CD4-positive, alpha-beta memory T cell (primary cell): ENCODE data around the gene GOLGA8A. TPM values are rescaled to one million over a fixed set of nuclear protein-coding genes. Genes with fewer than 3 reads are reported as not detected.

ENCODE experiments used
- CTCF ChIA-PET: fragments of 350-600 bp; sonication (Branson Sonifier 250); formaldehyde crosslinking; loops from one replicate; lab custom pipeline; 2021; ENCODE audit warnings: inconsistent platforms; ENCODE audit not compliant: partially characterized antibody; lab: Charles Lee
- POLR2A ChIA-PET: fragments of 350-600 bp; sonication (Branson Sonifier 250); formaldehyde crosslinking; loops from one replicate; lab custom pipeline; 2021; ENCODE audit not compliant: partially characterized antibody; lab: Charles Lee
- DNase-seq, 5 donors: peaks; one replicate each; pipeline versions ENCODE4 v3.0.0 to v3.0.0-alpha.2; 2020 to 2022; ENCODE audit warnings: mixed read lengths in 1 of 5
- H3K27ac ChIP-seq: one replicate; pipeline ENCODE4 v1.7.0; 2013; ENCODE audit warnings: low read depth, low read length
- H3K27me3 ChIP-seq: 2 replicates; pipeline ENCODE4 v1.7.0; 2013; ENCODE audit warnings: mild to moderate bottlenecking, low read length, moderate library complexity; ENCODE audit not compliant: insufficient read depth
- H3K36me3 ChIP-seq: 2 replicates; pipeline ENCODE4 v1.7.0; 2013; ENCODE audit warnings: mild to moderate bottlenecking, low read length, moderate library complexity; ENCODE audit not compliant: insufficient read depth
- H3K4me1 ChIP-seq: 2 replicates; pipeline ENCODE4 v1.7.0; 2013; ENCODE audit warnings: mild to moderate bottlenecking, low read length, moderate library complexity; ENCODE audit not compliant: insufficient read depth
- H3K4me3 ChIP-seq, 2 donors: one replicate each; pipeline ENCODE4 v1.7.0; 2013; ENCODE audit warnings: low read length in 2 of 2, mild to moderate bottlenecking in 1 of 2
- H3K9me3 ChIP-seq, 2 donors: one replicate each; pipeline ENCODE4 v1.7.0; 2013; ENCODE audit warnings: low read length in 2 of 2, control low read depth in 1 of 2; ENCODE audit not compliant: control insufficient read depth in 1 of 2
- H3K27ac Mint-ChIP-seq, 7 donors: one replicate each; pipeline ENCODE4 v1.8.0; 2020 to 2021; ENCODE audit warnings: mixed read lengths in 7 of 7, mild to moderate bottlenecking in 6 of 7, inconsistent platforms in 3 of 7, moderate library complexity in 3 of 7
- H3K27me3 Mint-ChIP-seq, 2 donors: one replicate each; pipeline ENCODE4 v1.8.0; 2020 to 2021; ENCODE audit warnings: mixed read lengths in 2 of 2
- H3K36me3 Mint-ChIP-seq, 2 donors: one replicate each; pipeline ENCODE4 v1.8.0; 2020 to 2021; ENCODE audit warnings: mixed read lengths in 2 of 2, inconsistent platforms in 1 of 2, mild to moderate bottlenecking in 1 of 2
- H3K4me1 Mint-ChIP-seq, 4 donors: one replicate each; pipeline ENCODE4 v1.8.0; 2020 to 2021; ENCODE audit warnings: mixed read lengths in 4 of 4, mild to moderate bottlenecking in 1 of 4
- H3K4me3 Mint-ChIP-seq, 8 donors: one replicate each; pipeline ENCODE4 v1.8.0; 2020 to 2021; ENCODE audit warnings: mixed read lengths in 8 of 8, mild to moderate bottlenecking in 7 of 8, moderate library complexity in 6 of 8, inconsistent platforms in 3 of 8
- H3K9me3 Mint-ChIP-seq, 8 donors: one replicate each; pipeline ENCODE4 v1.8.0; 2020 to 2021; ENCODE audit warnings: mixed read lengths in 8 of 8, mild to moderate bottlenecking in 5 of 8, inconsistent platforms in 3 of 8, moderate library complexity in 1 of 8
- intact Hi-C: fragments of 100-400 bp; cut with micrococcal nuclease; formaldehyde crosslinking; loops from one replicate; pipeline ENCODE4 v1.15.1; 2023
- polyA plus RNA-seq, 2 donors: library from polyadenylated mRNA; unstranded; fragments of 300-500 nt; fragmentation: Illumina TruSeq; gene quantifications; one replicate each; pipeline ENCODE4 v1.2.3, GENCODE V29; 2021
- total RNA-seq, 2 experiments: library from RNA; stranded (reverse); gene quantifications; one replicate each; pipeline ENCODE4 v1.2.3, GENCODE V29; 2021

Gene GOLGA8A, protein sequence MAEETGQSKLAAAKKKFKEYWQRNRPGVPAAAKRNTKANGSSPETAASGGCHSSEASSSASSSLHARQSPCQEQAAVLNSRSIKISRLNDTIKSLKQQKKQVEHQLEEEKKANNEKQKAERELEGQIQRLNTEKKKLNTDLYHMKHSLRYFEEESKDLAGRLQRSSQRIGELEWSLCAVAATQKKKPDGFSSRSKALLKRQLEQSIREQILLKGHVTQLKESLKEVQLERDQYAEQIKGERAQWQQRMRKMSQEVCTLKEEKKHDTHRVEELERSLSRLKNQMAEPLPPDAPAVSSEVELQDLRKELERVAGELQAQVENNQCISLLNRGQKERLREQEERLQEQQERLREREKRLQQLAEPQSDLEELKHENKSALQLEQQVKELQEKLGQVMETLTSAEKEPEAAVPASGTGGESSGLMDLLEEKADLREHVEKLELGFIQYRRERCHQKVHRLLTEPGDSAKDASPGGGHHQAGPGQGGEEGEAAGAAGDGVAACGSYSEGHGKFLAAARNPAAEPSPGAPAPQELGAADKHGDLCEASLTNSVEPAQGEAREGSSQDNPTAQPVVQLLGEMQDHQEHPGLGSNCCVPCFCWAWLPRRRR
- total RNA-seq (100 to 1,000 TPM; 188 to 193 TPM), polyA plus RNA-seq (1 to 10 TPM; 1.9 to 7.5 TPM)

GRCh38 chr15:34437687-34438086 is at the start of gene GOLGA8A:
Gene GOLGA8A, minus strand, starts transcription at chr15:34437808. Its CDS starts 48,117 bp downstream, at chr15:34389691.
- POLR2A ChIA-PET, result interaction anchor here (1.6 kb wide), 1 partner anchor 70 kb away, joined by 3 read pairs; no protein-coding TSS in a partner anchor
- Mint-ChIP-seq H3K36me3 (peaks cover 2 to 6% of the 10 kb centered on the region in 2 donors), H3K27ac (peak within 1 kb of the TSS in 6 of 7 donors; percentile 92 to 97 (median 95)), H3K4me3 (peak within 1 kb of the TSS in 7 of 8 donors; percentile 91 to 97 (median 94)), H3K4me1 (peaks cover 0 to 25% (median 7%) of the 10 kb centered on the region in 4 donors), H3K27me3 (peaks cover 0 to 1% of the 10 kb centered on the region in 2 donors), H3K9me3 (peaks cover 0 to 3% (median 0%) of the 10 kb centered on the region in 8 donors)
- Histone ChIP-seq H3K27ac (peak within 1 kb of the TSS; percentile 35), H3K27me3 (no peaks in the 10 kb centered on the region), H3K4me1 (peaks cover 16% of the 10 kb centered on the region), H3K36me3 (no peaks in the 10 kb centered on the region), H3K9me3 (no peaks in the 10 kb centered on the region), H3K4me3 (peak within 1 kb of the TSS; percentile 23 to 68)
- CTCF ChIA-PET, result interaction anchor here (1.4 kb wide), 1 partner anchor 71 kb away, joined by 4 read pairs; the partner anchor contains the start of gene LPCAT4
- peak in 4 of 5 donors; percentile 72 to 88 (median 84) for DNase-seq
- intact Hi-C loops, result loop anchor here (10.0 kb wide), 1 partner anchor 193 kb away; no protein-coding TSS in a partner anchor

DNA sequence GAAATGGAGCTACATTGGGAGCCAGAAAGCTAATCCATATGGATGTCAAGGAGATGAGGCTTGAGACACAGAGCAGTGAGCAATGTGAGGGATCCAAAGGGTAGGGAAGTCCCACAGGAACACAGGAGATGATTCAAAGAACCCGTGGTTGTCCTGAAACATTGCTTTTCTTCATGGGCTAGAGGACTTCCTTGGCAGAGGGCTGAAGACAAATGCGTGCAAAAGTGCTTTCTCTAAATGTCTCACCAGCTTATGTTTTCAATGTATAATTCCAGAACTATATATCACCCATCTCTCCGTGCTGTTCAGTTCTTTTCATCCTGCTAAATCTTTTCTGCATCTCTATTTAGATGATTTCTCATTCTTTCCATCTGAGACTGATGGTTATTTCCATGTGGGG is 46.0 kb upstream of the GOLGA8A start:
- no peaks in the 10 kb centered on the region for H3K36me3 ChIP-seq
- CTCF ChIA-PET, result no interaction called here
- peaks cover 10 to 18% of the 10 kb centered on the region in 2 donors for H3K27me3 Mint-ChIP-seq

GRCh38 chr15:34481370-34481769 is 43.8 kb upstream of the GOLGA8A start:
- ChIA-PET POLR2A (no interaction called here), CTCF (no interaction called here)
- H3K4me1 Mint-ChIP-seq, result no peaks in the 10 kb centered on the region

More for the DNA sequence above, 46.0 kb upstream of the GOLGA8A start:
- peaks cover 0 to 12% (median 0%) of the 10 kb centered on the region in 8 donors for H3K9me3 Mint-ChIP-seq
- H3K36me3 Mint-ChIP-seq, result no peaks in the 10 kb centered on the region
- Histone ChIP-seq H3K4me3 (no peak overlapping the region), H3K9me3 (no peaks in the 10 kb centered on the region), H3K27me3 (peaks cover 6% of the 10 kb centered on the region), H3K27ac (no peak overlapping the region), H3K4me1 (no peaks in the 10 kb centered on the region)
- intact Hi-C loops, result no loop called here
- no peaks in the 10 kb centered on the region for H3K4me1 Mint-ChIP-seq
- no peak overlapping the region for H3K27ac Mint-ChIP-seq
- H3K4me3 Mint-ChIP-seq, result no peak overlapping the region
- POLR2A ChIA-PET, result no interaction called here
- DNase-seq, result no peak

GRCh38 chr15:34473840-34474239 is 36.2 kb upstream of the GOLGA8A start:
- Mint-ChIP-seq H3K4me1 (no peaks in the 10 kb centered on the region), H3K27me3 (peaks cover 6 to 15% of the 10 kb centered on the region in 2 donors), H3K9me3 (peaks cover 0 to 2% (median 0%) of the 10 kb centered on the region in 8 donors), H3K27ac (no peak overlapping the region), H3K4me3 (no peak overlapping the region), H3K36me3 (no peaks in the 10 kb centered on the region)
- no peak overlapping the region for H3K4me3 ChIP-seq
- DNase-seq, result no peak
- no peaks in the 10 kb centered on the region for H3K4me1 ChIP-seq
- no peaks in the 10 kb centered on the region for H3K9me3 ChIP-seq
- CTCF ChIA-PET, result no interaction called here
- POLR2A ChIA-PET, result no interaction called here
- no peaks in the 10 kb centered on the region for H3K36me3 ChIP-seq
- H3K27me3 ChIP-seq, result no peaks in the 10 kb centered on the region
- intact Hi-C loops, result no loop called here
- H3K27ac ChIP-seq, result no peak overlapping the region

More at GRCh38 chr15:34481370-34481769, 43.8 kb upstream of the GOLGA8A start:
- H3K27me3 Mint-ChIP-seq, result peaks cover 15 to 16% of the 10 kb centered on the region in 2 donors
- Histone ChIP-seq H3K9me3 (no peaks in the 10 kb centered on the region), H3K4me3 (no peak overlapping the region), H3K27ac (no peak overlapping the region), H3K27me3 (peaks cover 5% of the 10 kb centered on the region), H3K36me3 (no peaks in the 10 kb centered on the region), H3K4me1 (no peaks in the 10 kb centered on the region)
- no peak for DNase-seq
- intact Hi-C loops, result no loop called here
- H3K4me3 Mint-ChIP-seq, result no peak overlapping the region
- no peaks in the 10 kb centered on the region for H3K36me3 Mint-ChIP-seq
- H3K9me3 Mint-ChIP-seq, result peaks cover 0 to 7% (median 0%) of the 10 kb centered on the region in 8 donors
- H3K27ac Mint-ChIP-seq, result no peak overlapping the region

GRCh38 chr15:34472947-34473346 is 35.3 kb upstream of the GOLGA8A start:
- peaks cover 6 to 12% of the 10 kb centered on the region in 2 donors for H3K27me3 Mint-ChIP-seq
- Histone ChIP-seq H3K4me3 (no peak overlapping the region), H3K27me3 (no peaks in the 10 kb centered on the region), H3K9me3 (no peaks in the 10 kb centered on the region), H3K27ac (no peak overlapping the region), H3K36me3 (no peaks in the 10 kb centered on the region), H3K4me1 (no peaks in the 10 kb centered on the region)
- ChIA-PET POLR2A (no interaction called here), CTCF (no interaction called here)
- no peaks in the 10 kb centered on the region for H3K4me1 Mint-ChIP-seq
- no peak overlapping the region for H3K4me3 Mint-ChIP-seq
- intact Hi-C loops, result no loop called here
- no peak overlapping the region for H3K27ac Mint-ChIP-seq
- no peak for DNase-seq
- peaks cover 0 to 2% (median 0%) of the 10 kb centered on the region in 8 donors for H3K9me3 Mint-ChIP-seq
- H3K36me3 Mint-ChIP-seq, result no peaks in the 10 kb centered on the region

DNA sequence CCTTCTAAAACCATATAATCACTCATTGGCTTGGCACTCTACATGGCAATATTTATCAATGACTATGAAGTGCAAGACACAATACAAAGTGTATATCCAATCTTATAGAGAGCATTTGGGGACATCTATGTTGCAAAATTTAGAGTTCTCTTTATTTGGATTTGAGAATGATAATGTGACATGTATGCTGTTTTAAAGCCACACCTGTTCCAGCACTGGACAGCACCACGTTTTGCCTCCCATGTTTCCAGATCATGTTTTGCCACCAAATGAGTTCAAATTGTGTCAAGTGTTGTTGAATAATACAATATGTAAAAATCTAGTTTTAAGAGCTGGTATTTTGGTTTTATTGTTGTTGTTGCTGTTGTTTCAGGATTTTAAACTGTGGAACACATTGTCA is 33.3 kb upstream of the GOLGA8A start:
- intact Hi-C loops, result no loop called here
- H3K9me3 Mint-ChIP-seq, result no peaks in the 10 kb centered on the region
- H3K36me3 Mint-ChIP-seq, result no peaks in the 10 kb centered on the region
- H3K4me3 Mint-ChIP-seq, result no peak overlapping the region
- Histone ChIP-seq H3K36me3 (no peaks in the 10 kb centered on the region), H3K4me3 (no peak overlapping the region), H3K27me3 (no peaks in the 10 kb centered on the region), H3K27ac (no peak overlapping the region), H3K9me3 (no peaks in the 10 kb centered on the region), H3K4me1 (no peaks in the 10 kb centered on the region)
- H3K27me3 Mint-ChIP-seq, result peaks cover 7 to 10% of the 10 kb centered on the region in 2 donors
- POLR2A ChIA-PET, result no interaction called here
- CTCF ChIA-PET, result no interaction called here
- no peak for DNase-seq
- H3K27ac Mint-ChIP-seq, result no peak overlapping the region
- no peaks in the 10 kb centered on the region for H3K4me1 Mint-ChIP-seq

DNA sequence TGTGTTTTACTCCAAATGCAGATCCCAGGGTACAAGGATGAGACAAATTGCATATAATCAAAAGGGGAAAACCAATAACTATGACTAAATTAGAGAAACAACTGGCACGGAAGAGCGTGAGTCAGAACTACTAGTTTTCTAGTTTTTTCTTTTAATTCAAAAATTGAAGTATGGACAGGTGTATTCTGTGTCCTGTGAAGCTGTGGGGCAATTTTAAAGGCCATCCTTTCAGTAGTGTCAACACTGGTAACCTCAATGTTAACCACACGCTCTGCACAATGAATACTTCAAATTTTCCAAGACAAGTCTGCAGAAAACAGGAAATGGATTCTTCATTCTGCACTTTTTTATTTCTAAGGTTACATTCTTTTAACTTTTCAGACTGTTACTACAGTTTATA is 32.5 kb upstream of the GOLGA8A start:
- no peaks in the 10 kb centered on the region for H3K27me3 ChIP-seq
- Mint-ChIP-seq H3K4me3 (no peak overlapping the region), H3K36me3 (no peaks in the 10 kb centered on the region), H3K27me3 (peaks cover 3 to 7% of the 10 kb centered on the region in 2 donors), H3K27ac (no peak overlapping the region), H3K9me3 (no peaks in the 10 kb centered on the region), H3K4me1 (no peaks in the 10 kb centered on the region)
- ChIA-PET POLR2A (no interaction called here), CTCF (no interaction called here)
- no peak overlapping the region for H3K4me3 ChIP-seq
- no peak overlapping the region for H3K27ac ChIP-seq
- no peaks in the 10 kb centered on the region for H3K9me3 ChIP-seq
- intact Hi-C loops, result no loop called here
- no peak for DNase-seq
- no peaks in the 10 kb centered on the region for H3K36me3 ChIP-seq
- no peaks in the 10 kb centered on the region for H3K4me1 ChIP-seq
